ENCODE data around the gene INSYN2B. TPM values are rescaled to one million over a fixed set of nuclear protein-coding genes. Genes with fewer than 3 reads are reported as not detected.

Gene INSYN2B
- total and polyA plus RNA-seq, 2 experiments from 2014 or later: not detected

- no peak for TF ChIP-seq ETS1 (IDR thresholded peaks at IDR 0.05)
- TF ChIP-seq CREB1 (CRISPR knock-in tag; IDR thresholded peaks at IDR 0.05; ENCODE audit: low read depth): no peak
- TF ChIP-seq NANOG (IDR thresholded peaks at IDR 0.05; ENCODE audit: borderline replicate concordance): no peak
- no peak for TF ChIP-seq ZNF114 (CRISPR knock-in tag; IDR thresholded peaks at IDR 0.05)
- no peak for TF ChIP-seq EZH2 (IDR thresholded peaks at IDR 0.05; ENCODE audit: low read depth, unreplicated experiment)
Measured at GRCh38 chr5:169999621-170000020, 19.3 kb upstream of the INSYN2B start (continued).

- ATAC-seq: no peak
- H3K27ac Mint-ChIP-seq: no peak overlapping the region
Measured at GRCh38 chr5:169997798-169998197, 17.5 kb upstream of the INSYN2B start.

GRCh38 chr5:169993485-169993790 is 13.1 kb upstream of the INSYN2B start:
- no peak overlapping the region for H3K4me3 ChIP-seq
- no peaks in the 10 kb centered on the region for H3K36me3 ChIP-seq (ENCODE audit: insufficient read depth)
- Mint-ChIP-seq H3K9me3 (no peaks in the 10 kb centered on the region), H3K27me3 (ENCODE audit: insufficient read depth, low read depth, poor library complexity) (peaks cover 7% of the 10 kb centered on the region), H3K27ac (no peak overlapping the region), H3K36me3 (ENCODE audit: low read depth) (no peaks in the 10 kb centered on the region), H3K4me3 (no peak overlapping the region), H3K4me1 (peaks cover 4% of the 10 kb centered on the region)
- no peaks in the 10 kb centered on the region for H3K4me1 ChIP-seq (ENCODE audit: insufficient read depth)
- no peaks in the 10 kb centered on the region for H3K27me3 ChIP-seq (ENCODE audit: insufficient read depth)
- H3K79me2 ChIP-seq (replicated peaks; ENCODE audit: insufficient read depth): no peaks in the 10 kb centered on the region
- H3K4me2 ChIP-seq: no peak overlapping the region
- 0 out of 2 replicates have a peak, but pooled peaks cover 3% of the 10 kb centered on the region for H3K9me2 ChIP-seq (ENCODE audit: insufficient read depth)
- H4K20me1 ChIP-seq (replicated peaks; ENCODE audit: insufficient read depth): no peaks in the 10 kb centered on the region
- DNase-seq (ENCODE audit: low spot score) (no peak), ATAC-seq (no peak)
- H3F3A ChIP-seq (replicated peaks; ENCODE audit: low read depth): no peaks in the 10 kb centered on the region
- H3K27ac ChIP-seq (ENCODE audit: low read depth): no peak overlapping the region
- no peak overlapping the region for H2AFZ ChIP-seq
- TF ChIP-seq ZNF114 (CRISPR knock-in tag; IDR thresholded peaks at IDR 0.05): no peak
- TF ChIP-seq POLR2AphosphoS5 (IDR thresholded peaks at IDR 0.05; ENCODE audit: low read depth): no peak
- TF ChIP-seq REST (IDR thresholded peaks at IDR 0.05; ENCODE audit: unreplicated experiment): no peak
- TF ChIP-seq EZH2 (IDR thresholded peaks at IDR 0.05; ENCODE audit: low read depth, unreplicated experiment): no peak
- no peak for TF ChIP-seq ETS1 (IDR thresholded peaks at IDR 0.05)
- no peak for TF ChIP-seq NANOG (IDR thresholded peaks at IDR 0.05; ENCODE audit: borderline replicate concordance)
- no peak for TF ChIP-seq STAT1 (IDR thresholded peaks at IDR 0.05; ENCODE audit: unreplicated experiment)
- no peak for TF ChIP-seq ZNF331 (CRISPR knock-in tag; IDR thresholded peaks at IDR 0.05; ENCODE audit: low read depth)
- no peak for TF ChIP-seq CREB1 (CRISPR knock-in tag; IDR thresholded peaks at IDR 0.05; ENCODE audit: low read depth)

More at GRCh38 chr5:169997798-169998197, 17.5 kb upstream of the INSYN2B start:
- Mint-ChIP-seq H3K9me3 (no peaks in the 10 kb centered on the region), H3K4me1 (peaks cover 4% of the 10 kb centered on the region; the same call in 2 of the 3 replicates), H3K36me3 (ENCODE audit: low read depth) (no peaks in the 10 kb centered on the region), H3K27me3 (ENCODE audit: insufficient read depth, low read depth, poor library complexity) (peaks cover 7% of the 10 kb centered on the region), H3K4me3 (no peak overlapping the region)
- no peak overlapping the region for H3K4me2 ChIP-seq
- H4K20me1 ChIP-seq (replicated peaks; ENCODE audit: insufficient read depth): no peaks in the 10 kb centered on the region
- no peaks in the 10 kb centered on the region for H3K4me1 ChIP-seq (ENCODE audit: insufficient read depth)
- H2AFZ ChIP-seq: no peak overlapping the region
- no peak for DNase-seq (ENCODE audit: low spot score)
- H3K4me3 ChIP-seq: no peak overlapping the region
- H3K27ac ChIP-seq (ENCODE audit: low read depth): no peak overlapping the region
- H3K27me3 ChIP-seq (ENCODE audit: insufficient read depth): no peaks in the 10 kb centered on the region
- no peaks in the 10 kb centered on the region for H3K36me3 ChIP-seq (ENCODE audit: insufficient read depth)
- H3K79me2 ChIP-seq (replicated peaks; ENCODE audit: insufficient read depth): no peaks in the 10 kb centered on the region
- H3F3A ChIP-seq (replicated peaks; ENCODE audit: low read depth): no peaks in the 10 kb centered on the region
- TF ChIP-seq JUNB (IDR thresholded peaks at IDR 0.05; ENCODE audit: unreplicated experiment) (no peak), NANOG (IDR thresholded peaks at IDR 0.05; ENCODE audit: borderline replicate concordance) (no peak), ZNF114 (CRISPR knock-in tag; IDR thresholded peaks at IDR 0.05) (no peak), CREB1 (CRISPR knock-in tag; IDR thresholded peaks at IDR 0.05; ENCODE audit: low read depth) (no peak)
- H3K9me2 ChIP-seq (ENCODE audit: insufficient read depth): 0 out of 2 replicates have a peak, but pooled peaks cover 3% of the 10 kb centered on the region
